ENCODE results near the gene OR2V2. TPM values are rescaled to one million over a fixed set of nuclear protein-coding genes. Genes with fewer than 3 reads are reported as not detected.

OR2V2 gene
- total RNA-seq, 1 experiment from 2014 or later: not detected

GRCh38 chr5:181108578-181109165 lies 38.7 kb upstream of the OR2V2 start:
- Histone ChIP-seq H3K36me3 (ENCODE audit: insufficient read depth, low read length, poor library complexity, severe bottlenecking) (no peaks in the 10 kb centered on the region), H3K4me3 (ENCODE audit: low read depth, low read length, poor library complexity, severe bottlenecking) (no peak overlapping the region), H3K27ac (ENCODE audit: low read depth, low read length, poor library complexity, severe bottlenecking) (no peak overlapping the region), H3K4me1 (ENCODE audit: insufficient read depth, low read length, poor library complexity, severe bottlenecking) (no peaks in the 10 kb centered on the region), H3K9me3 (ENCODE audit: low read depth, low read length, poor library complexity, severe bottlenecking) (no peaks in the 10 kb centered on the region), H3K27me3 (replicated peaks; ENCODE audit: insufficient read depth, low read depth, low read length, poor library complexity) (peaks cover 60% of the 10 kb centered on the region)
- no TSS peak for BruUV-seq (replicated peaks)
- ChIA-PET CTCF (interaction anchor here (0.5 kb wide), 1 partner anchor 240 kb away, joined by 3 read pairs; no protein-coding TSS in a partner anchor), POLR2A (ENCODE audit: low non-redundant PET) (no interaction called here)
- intact Hi-C loops (cut with micrococcal nuclease; ENCODE audit: unreplicated experiment): no loop called here
- no peak for DNase-seq (ENCODE audit: low spot score)
- no peak for TF ChIP-seq CTCF (conservative IDR thresholded peaks at IDR 0.05; ENCODE audit: low read depth, low read length)

GRCh38 chr5:181109489-181110013 lies 37.8 kb upstream of the OR2V2 start:
- DNase-seq (ENCODE audit: low spot score): no peak

GRCh38 chr5:181111010-181111409 lies 36.4 kb upstream of the OR2V2 start:
- intact Hi-C loops (cut with micrococcal nuclease; ENCODE audit: unreplicated experiment): no loop called here

More at GRCh38 chr5:181109489-181110013, 37.8 kb upstream of the OR2V2 start:
- BruUV-seq (replicated peaks): no TSS peak
- TF ChIP-seq EZH2 (IDR thresholded peaks at IDR 0.05; ENCODE audit: borderline replicate concordance, low read depth, low read length, poor library complexity, severe bottlenecking): no peak
- no peak for TF ChIP-seq CTCF (conservative IDR thresholded peaks at IDR 0.05; ENCODE audit: low read depth, low read length)
- no peak overlapping the region for H3K4me3 ChIP-seq (ENCODE audit: low read depth, low read length, poor library complexity, severe bottlenecking)
- H3K4me1 ChIP-seq (ENCODE audit: insufficient read depth, low read length, poor library complexity, severe bottlenecking): no peaks in the 10 kb centered on the region
- H3K9me3 ChIP-seq (ENCODE audit: low read depth, low read length, poor library complexity, severe bottlenecking): no peaks in the 10 kb centered on the region
- H3K27me3 ChIP-seq (replicated peaks; ENCODE audit: insufficient read depth, low read depth, low read length, poor library complexity): peaks cover 62% of the 10 kb centered on the region
- intact Hi-C loops (cut with micrococcal nuclease; ENCODE audit: unreplicated experiment): no loop called here
- H3K27ac ChIP-seq (ENCODE audit: low read depth, low read length, poor library complexity, severe bottlenecking): no peak overlapping the region
- POLR2A ChIA-PET (ENCODE audit: low non-redundant PET): no interaction called here
- CTCF ChIA-PET: interaction anchor here (0.5 kb wide), 1 partner anchor 240 kb away, joined by 3 read pairs; no protein-coding TSS in a partner anchor
- no peaks in the 10 kb centered on the region for H3K36me3 ChIP-seq (ENCODE audit: insufficient read depth, low read length, poor library complexity, severe bottlenecking)

More at GRCh38 chr5:181111010-181111409, 36.4 kb upstream of the OR2V2 start:
- CTCF ChIA-PET: no interaction called here
- H3K4me3 ChIP-seq (ENCODE audit: low read depth, low read length, poor library complexity, severe bottlenecking): no peak overlapping the region
- no peak for TF ChIP-seq CTCF (conservative IDR thresholded peaks at IDR 0.05; ENCODE audit: low read depth, low read length)
- no peak for TF ChIP-seq EZH2 (IDR thresholded peaks at IDR 0.05; ENCODE audit: borderline replicate concordance, low read depth, low read length, poor library complexity, severe bottlenecking)
- H3K9me3 ChIP-seq (ENCODE audit: low read depth, low read length, poor library complexity, severe bottlenecking): no peaks in the 10 kb centered on the region
- H3K4me1 ChIP-seq (ENCODE audit: insufficient read depth, low read length, poor library complexity, severe bottlenecking): no peaks in the 10 kb centered on the region
- no TSS peak for BruUV-seq (replicated peaks)
- DNase-seq (ENCODE audit: low spot score): no peak
- H3K27me3 ChIP-seq (replicated peaks; ENCODE audit: insufficient read depth, low read depth, low read length, poor library complexity): peaks cover 67% of the 10 kb centered on the region
- POLR2A ChIA-PET (ENCODE audit: low non-redundant PET): no interaction called here
- no peaks in the 10 kb centered on the region for H3K36me3 ChIP-seq (ENCODE audit: insufficient read depth, low read length, poor library complexity, severe bottlenecking)
- no peak overlapping the region for H3K27ac ChIP-seq (ENCODE audit: low read depth, low read length, poor library complexity, severe bottlenecking)
